HG02678 (cell line): Measurements from ENCODE around the gene OGDH.

Experiments used
- ATAC-seq: cut with Tn5 transposase; IDR thresholded peaks from one replicate; pipeline ENCODE4 v1.9.1; 2021; ENCODE audit warnings: mild to moderate bottlenecking, moderate library complexity; ENCODE audit not compliant: unreplicated experiment

The OGDH gene

GRCh38 chr7:44733708-44734481, 127.5 kb downstream of the OGDH start:
- no peak for ATAC-seq

GRCh38 chr7:44735403-44736165, 129.2 kb downstream of the OGDH start:
- no peak for ATAC-seq

GRCh38 chr7:44736896-44737295, 130.5 kb downstream of the OGDH start:
- no peak for ATAC-seq

GRCh38 chr7:44738051-44738723, 131.8 kb downstream of the OGDH start:
- no peak for ATAC-seq

- no peak for ATAC-seq
These were observed 132.6 kb downstream of the OGDH start for GRCh38 chr7:44738876-44739665.

- no peak for ATAC-seq
These were observed 133.6 kb downstream of the OGDH start for GRCh38 chr7:44740055-44740454.

GRCh38 chr7:44743750-44744149, 137.3 kb downstream of the OGDH start:
- no peak for ATAC-seq

GRCh38 chr7:44748045-44748947, 141.9 kb downstream of the OGDH start, which contains the start of gene ZMIZ2:
Gene ZMIZ2, plus strand, starts transcription at chr7:44748847. Its CDS starts 7,403 bp downstream, at chr7:44756250.
- peak; percentile 72 for ATAC-seq

GRCh38 chr7:44748948-44749731, 142.7 kb downstream of the OGDH start:
- peak; percentile 19 for ATAC-seq

GRCh38 chr7:44749992-44750391, 143.6 kb downstream of the OGDH start:
- no peak for ATAC-seq

GRCh38 chr7:44750424-44750823, 144.0 kb downstream of the OGDH start:
- ATAC-seq: no peak

- peak; percentile 61 for ATAC-seq
These were observed 144.6 kb downstream of the OGDH start for GRCh38 chr7:44750921-44751571.

GRCh38 chr7:44752822-44753221, 146.4 kb downstream of the OGDH start:
- no peak for ATAC-seq

GRCh38 chr7:44754802-44755697, 148.6 kb downstream of the OGDH start:
- no peak for ATAC-seq

GRCh38 chr7:44755698-44756627, 149.5 kb downstream of the OGDH start:
- ATAC-seq: no peak

GRCh38 chr7:44756904-44757303, 150.5 kb downstream of the OGDH start:
- ATAC-seq: no peak
